ENCODE results near the gene HTR7.

- TF ChIP-seq EZH2phosphoT487 (conservative IDR thresholded peaks at IDR 0.05; ENCODE audit: low read length) (no peak), CTCF (IDR thresholded peaks at IDR 0.05; ENCODE audit: insufficient read depth, low read length, poor library complexity, severe bottlenecking) (no peak)
Observed at GRCh38 chr10:90845726-90846125, 12.1 kb downstream of the HTR7 start.

Measured in SU-DHL-6 (cell line).